OCI-LY3 (cell line): ENCODE measurements around the gene KIZ.

ENCODE experiments used
- H2AFZ ChIP-seq: fragments of 200-600, 300-600 bp; shearing (Covaris generic); 2 replicates; pipeline ENCODE4 v1.6.0; 2014; ENCODE audit warnings: antibody characterized with exemption, low read depth, low read length
- H3K27ac ChIP-seq: fragments of 200-600, 300-600 bp; sonication (generic); 2 replicates; pipeline ENCODE4 v1.5.1; 2014; ENCODE audit warnings: mild to moderate bottlenecking, low read length, moderate library complexity, mixed read lengths
- H3K27me3 ChIP-seq: fragments of 200-600, 300-600 bp; sonication (generic); 2 replicates; pipeline ENCODE4 v1.6.1; 2014; ENCODE audit warnings: low read depth, low read length, mixed read lengths
- H3K36me3 ChIP-seq: fragments of 200-600, 300-600 bp; sonication (generic); replicated peaks from 2 replicates; pipeline ENCODE3; 2014; ENCODE audit warnings: low read depth, low read length, mixed read lengths
- H3K4me1 ChIP-seq: fragments of 300-600, 200-600 bp; sonication (generic); 2 replicates; pipeline ENCODE4 v1.6.1; 2014; ENCODE audit warnings: low read length, mixed read lengths
- H3K4me2 ChIP-seq: fragments of 200-600, 300-600 bp; sonication (generic); 2 replicates; pipeline ENCODE4 v1.6.1; 2014; ENCODE audit warnings: low read length, mixed read lengths
- H3K4me3 ChIP-seq: fragments of 300-600, 200-600 bp; sonication (generic); 2 replicates; pipeline ENCODE4 v1.5.1; 2014; ENCODE audit warnings: antibody characterized with exemption, mild to moderate bottlenecking, low read length, moderate library complexity
- H3K79me2 ChIP-seq: fragments of 300-600, 200-600 bp; shearing (Covaris generic); 2 replicates; pipeline ENCODE4 v1.6.1; 2014; ENCODE audit warnings: mild to moderate bottlenecking, low read length, mixed read lengths
- H3K9ac ChIP-seq: fragments of 300-600, 200-600 bp; shearing (Covaris generic); 2 replicates; pipeline ENCODE4 v1.6.0; 2014; ENCODE audit warnings: mild to moderate bottlenecking, low read length, moderate library complexity
- H3K9me3 ChIP-seq: fragments of 200-600, 300-600 bp; shearing (Covaris generic); 2 replicates; pipeline ENCODE4 v1.6.1; 2014; ENCODE audit warnings: low read length, mixed read lengths; ENCODE audit not compliant: insufficient read depth
- H4K20me1 ChIP-seq: fragments of 200-600, 300-600 bp; sonication (generic); 2 replicates; pipeline ENCODE4 v1.6.1; 2016; ENCODE audit warnings: low read length, mixed read lengths; ENCODE audit not compliant: insufficient read depth
- CTCF ChIP-seq: fragments of 200-600, 300-600 bp; sonication (generic); IDR thresholded peaks from 2 replicates; pipeline ENCODE4 v1.5.1; 2014; ENCODE audit warnings: antibody characterized with exemption, low read length, low read depth
- EZH2phosphoT487 ChIP-seq: fragments of 200-600 bp; shearing (Covaris generic); IDR thresholded peaks from 2 replicates; pipeline ENCODE4 v1.6.1; 2018; ENCODE audit warnings: antibody characterized with exemption, mixed run types, low read depth

Gene KIZ

DNA sequence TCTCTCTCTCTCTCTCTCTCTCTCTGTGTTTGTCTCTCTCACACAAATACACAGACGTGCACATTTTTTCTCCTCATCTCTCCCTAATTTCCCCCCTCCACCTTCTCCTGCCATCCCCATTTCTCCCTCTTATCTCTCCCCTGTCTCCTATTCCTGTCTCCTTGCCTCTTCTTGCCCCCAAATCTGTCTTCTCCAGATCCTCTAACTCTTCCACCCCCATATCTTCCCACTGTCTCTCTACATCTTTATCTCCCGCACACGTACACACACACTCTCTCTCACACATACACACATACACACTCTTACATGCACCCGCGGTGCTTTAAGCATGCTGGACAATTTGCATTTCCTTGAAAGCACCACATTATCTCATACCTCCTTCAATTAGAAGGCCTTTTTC, 15.9 kb downstream of the KIZ start:
- no peaks in the 10 kb centered on the region for H3K27me3 ChIP-seq
- no peaks in the 10 kb centered on the region for H4K20me1 ChIP-seq
- H3K4me1 ChIP-seq, result peaks cover 10% of the 10 kb centered on the region
- TF ChIP-seq EZH2phosphoT487, result no peak
- no peak for TF ChIP-seq CTCF
- H3K4me2 ChIP-seq, result no peak overlapping the region
- H3K79me2 ChIP-seq, result no peaks in the 10 kb centered on the region
- no peak overlapping the region for H3K9ac ChIP-seq
- H3K9me3 ChIP-seq, result no peaks in the 10 kb centered on the region
- no peak overlapping the region for H3K4me3 ChIP-seq
- no peaks in the 10 kb centered on the region for H3K36me3 ChIP-seq
- H2AFZ ChIP-seq, result no peak overlapping the region
- no peak overlapping the region for H3K27ac ChIP-seq

DNA sequence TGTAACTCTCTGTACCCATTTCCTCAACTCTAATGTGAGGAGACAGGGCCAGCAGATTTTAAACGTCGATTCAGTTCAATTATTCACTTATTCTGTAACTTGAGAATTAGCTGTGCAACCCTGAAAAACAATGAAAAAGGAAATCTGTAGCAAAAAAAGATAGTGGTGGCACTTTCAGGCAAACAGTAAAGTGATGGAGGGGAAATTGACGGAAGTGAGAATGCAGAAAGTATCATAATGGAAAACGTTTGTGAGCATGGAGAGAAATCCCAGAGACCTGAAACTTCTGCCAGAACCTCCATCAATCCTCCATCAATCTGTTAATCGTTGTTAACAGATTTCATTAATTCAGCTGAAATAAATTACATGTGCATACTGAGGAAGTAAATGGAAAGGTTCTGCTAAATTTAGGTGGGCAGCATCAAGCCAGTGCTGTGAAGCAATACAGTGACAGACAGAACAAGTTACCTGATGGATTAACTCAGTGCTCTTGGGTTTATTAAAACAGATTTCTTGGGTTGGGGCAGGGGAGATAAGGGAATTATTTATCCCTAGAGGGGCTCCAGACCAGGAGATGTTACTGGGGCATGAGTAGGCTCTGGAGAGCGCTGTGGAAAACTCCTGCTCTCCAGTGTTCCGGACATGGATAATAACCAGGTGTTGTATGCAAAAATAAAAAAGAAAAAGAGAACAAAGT, 17.5 kb downstream of the KIZ start:
- no peak overlapping the region for H3K9ac ChIP-seq

DNA sequence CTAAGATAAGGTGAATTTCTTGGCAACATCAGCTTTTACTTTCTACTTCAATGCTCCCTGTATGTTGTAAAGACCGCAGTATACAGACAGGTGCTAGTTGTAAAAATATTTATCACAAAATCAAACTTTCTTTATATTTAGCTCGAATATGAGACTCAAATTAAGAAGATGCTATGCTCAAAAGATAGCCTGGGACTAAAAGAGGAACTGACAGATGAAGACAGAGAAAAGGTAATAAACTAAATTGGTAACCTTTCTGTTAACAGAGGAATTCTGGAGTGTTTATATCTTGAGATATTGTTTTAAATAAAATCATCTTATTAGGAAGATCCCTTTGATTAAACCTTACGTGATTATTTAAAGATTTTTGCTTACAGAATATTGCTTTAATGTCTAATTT, 19.5 kb downstream of the KIZ start:
- Histone ChIP-seq H4K20me1 (no peaks in the 10 kb centered on the region), H2AFZ (no peak overlapping the region), H3K9ac (no peak overlapping the region), H3K4me1 (peaks cover 10% of the 10 kb centered on the region), H3K4me2 (no peak overlapping the region), H3K27me3 (no peaks in the 10 kb centered on the region), H3K36me3 (no peaks in the 10 kb centered on the region), H3K27ac (no peak overlapping the region), H3K9me3 (no peaks in the 10 kb centered on the region), H3K4me3 (no peak overlapping the region), H3K79me2 (no peaks in the 10 kb centered on the region)
- no peak for TF ChIP-seq EZH2phosphoT487
- no peak for TF ChIP-seq CTCF

More for the DNA sequence above, 17.5 kb downstream of the KIZ start:
- Histone ChIP-seq H3K9me3 (no peaks in the 10 kb centered on the region), H3K4me1 (peaks cover 10% of the 10 kb centered on the region), H3K4me2 (no peak overlapping the region), H3K79me2 (no peaks in the 10 kb centered on the region), H3K4me3 (no peak overlapping the region), H4K20me1 (no peaks in the 10 kb centered on the region), H2AFZ (no peak overlapping the region), H3K27me3 (no peaks in the 10 kb centered on the region), H3K36me3 (no peaks in the 10 kb centered on the region), H3K27ac (no peak overlapping the region)
- TF ChIP-seq CTCF, result no peak
- TF ChIP-seq EZH2phosphoT487, result no peak

GRCh38 chr20:21146215-21146614, 20.3 kb downstream of the KIZ start:
- no peak overlapping the region for H3K27ac ChIP-seq
- H3K4me2 ChIP-seq, result no peak overlapping the region
- no peak overlapping the region for H3K9ac ChIP-seq
- no peak overlapping the region for H2AFZ ChIP-seq
- peaks cover 10% of the 10 kb centered on the region for H3K4me1 ChIP-seq
- no peaks in the 10 kb centered on the region for H4K20me1 ChIP-seq
- H3K9me3 ChIP-seq, result no peaks in the 10 kb centered on the region
- TF ChIP-seq CTCF, result no peak
- no peak for TF ChIP-seq EZH2phosphoT487
- H3K4me3 ChIP-seq, result no peak overlapping the region
- no peaks in the 10 kb centered on the region for H3K36me3 ChIP-seq
- H3K79me2 ChIP-seq, result no peaks in the 10 kb centered on the region
- no peaks in the 10 kb centered on the region for H3K27me3 ChIP-seq
